GM12892 (cell line): Measurements from ENCODE around the gene PSMA4. TPM values are rescaled to one million over a fixed set of nuclear protein-coding genes. Genes with fewer than 3 reads are reported as not detected.
A peak's percentile ranks its signal among the peaks of the same experiment; 100 is the strongest.
"Not testable (repeated sequence)": the region's sequence is repeated elsewhere in the genome, so short reads cannot be mapped to it uniquely, and the experiment has no call there.

ENCODE experiments used
- DNase-seq: peaks from one replicate; pipeline ENCODE4 v3.0.0; 2011; ENCODE audit not compliant: insufficient read length
- FAIRE-seq: peaks from 2 replicates; lab custom pipeline; 2011; peaks lifted over from hg19 to GRCh38; lab: Jason Lieb, UNC
- POLR2A ChIP-seq: IDR thresholded peaks from 2 replicates; pipeline ENCODE4 v1.6.1; 2011; ENCODE audit warnings: low read depth, low read length, control low read depth
- POLR2AphosphoS5 ChIP-seq: IDR thresholded peaks from 2 replicates; pipeline ENCODE4 v1.6.1; 2011; ENCODE audit warnings: low read depth, low read length, control low read depth
- TAF1 ChIP-seq: IDR thresholded peaks from 2 replicates; pipeline ENCODE4 v1.6.1; 2011; ENCODE audit warnings: low read depth, mild to moderate bottlenecking, control low read depth, low read length, borderline replicate concordance
- polyA plus RNA-seq: library from polyadenylated mRNA; unstranded; fragments of >200 nt; gene quantifications from one replicate; pipeline ENCODE4 v1.2.1, GENCODE V29; 2012; ENCODE audit warnings: missing spikeins, inconsistent platforms; ENCODE audit not compliant: missing spikeins

Gene PSMA4
- 383 TPM for polyA plus RNA-seq

- TF ChIP-seq POLR2A (peak; percentile 88), TAF1 (peak; percentile 70; the same call in 1 of the 2 replicates), POLR2AphosphoS5 (peak; percentile 93)
- FAIRE-seq (peak; percentile 96), DNase-seq (peak; percentile 88)
Measured at GRCh38 chr15:78540141-78540870, at the start of gene PSMA4. Gene PSMA4 (plus strand): TSS chr15:78540444. CDS start chr15:78541928, 1,484 bp downstream.

- no peak for DNase-seq
- FAIRE-seq: no peak
- TF ChIP-seq POLR2A: no peak
- TF ChIP-seq POLR2AphosphoS5: no peak
- TF ChIP-seq TAF1: no peak
Measured at GRCh38 chr15:78492872-78493271, 47.4 kb upstream of the PSMA4 start.

DNA sequence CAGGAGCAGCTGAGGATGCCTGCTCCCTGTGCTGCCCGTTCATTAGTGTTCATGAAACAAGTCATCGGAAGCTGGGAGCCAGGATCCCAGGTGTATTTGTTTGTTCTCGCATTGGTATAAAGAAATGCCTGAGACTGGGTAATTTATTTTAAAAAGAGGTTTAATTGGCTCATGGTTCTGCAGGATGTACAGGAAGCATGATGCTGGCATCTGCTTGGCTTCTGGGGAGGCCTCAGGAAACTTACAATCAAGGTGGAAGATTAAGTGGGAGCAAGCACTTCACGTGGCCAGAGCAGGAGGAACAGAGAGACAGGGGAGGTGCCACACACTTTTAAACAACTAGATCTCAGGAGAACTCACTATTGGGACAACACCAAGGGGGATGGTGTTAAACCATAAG, 38.4 kb upstream of the PSMA4 start:
- TF ChIP-seq TAF1: no peak
- TF ChIP-seq POLR2AphosphoS5: no peak
- TF ChIP-seq POLR2A: no peak
- FAIRE-seq (no peak), DNase-seq (no peak)

- FAIRE-seq (no peak), DNase-seq (no peak)
- TF ChIP-seq POLR2AphosphoS5 (no peak), POLR2A (no peak), TAF1 (no peak)
Measured at GRCh38 chr15:78502641-78503040, 37.6 kb upstream of the PSMA4 start.

GRCh38 chr15:78506971-78507830, 33.0 kb upstream of the PSMA4 start, which contains the start of gene HYKK:
Gene HYKK (plus strand): TSS chr15:78507577. CDS start chr15:78513089, 5,512 bp downstream.
- FAIRE-seq (peak; percentile 88), DNase-seq (peak; percentile 81)
- TF ChIP-seq TAF1 (no peak), POLR2A (no peak; the same call in 1 of the 2 replicates), POLR2AphosphoS5 (no peak)

GRCh38 chr15:78507831-78508160, 32.4 kb upstream of the PSMA4 start:
- peak; percentile 33 for FAIRE-seq
- no peak for DNase-seq
- no peak for TF ChIP-seq TAF1

GRCh38 chr15:78508272-78508671, 32.0 kb upstream of the PSMA4 start:
- TF ChIP-seq POLR2A (no peak), POLR2AphosphoS5 (no peak), TAF1 (no peak)
- FAIRE-seq (no peak), DNase-seq (no peak)

DNA sequence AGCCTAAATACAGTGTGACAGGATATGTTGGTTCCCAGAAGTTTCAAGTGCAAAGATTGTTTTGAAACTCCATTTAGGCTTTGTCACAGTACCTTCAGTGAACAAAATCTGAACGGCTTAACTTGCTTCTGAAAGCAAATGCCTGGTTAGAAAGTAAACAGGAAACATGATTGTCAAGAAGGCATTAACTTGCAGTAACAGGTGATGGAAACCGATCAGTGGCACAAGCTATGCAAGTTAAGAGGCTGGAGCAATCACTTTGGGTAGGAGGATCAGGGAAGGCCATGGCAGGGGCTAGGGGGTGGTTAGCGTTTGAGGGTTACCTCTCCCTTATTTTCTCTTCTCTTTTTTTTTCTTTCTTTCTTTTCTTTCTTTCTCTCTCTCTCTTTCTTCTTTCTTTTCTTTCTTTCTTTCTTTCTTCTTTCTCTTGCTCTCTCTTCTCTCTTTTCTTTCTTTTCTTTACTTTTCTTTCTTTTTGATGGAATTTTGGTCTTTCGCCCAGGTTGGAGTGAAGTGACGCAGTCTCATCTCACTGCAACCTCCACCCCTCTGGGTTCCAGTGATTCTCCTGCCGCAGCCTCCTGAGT, 30.4 kb upstream of the PSMA4 start:
- DNase-seq (no peak), FAIRE-seq (no peak)
- no peak for TF ChIP-seq TAF1
- no peak for TF ChIP-seq POLR2A
- no peak for TF ChIP-seq POLR2AphosphoS5

GRCh38 chr15:78520035-78520434, 20.2 kb upstream of the PSMA4 start:
- not testable (repeated sequence) for FAIRE-seq, DNase-seq

DNA sequence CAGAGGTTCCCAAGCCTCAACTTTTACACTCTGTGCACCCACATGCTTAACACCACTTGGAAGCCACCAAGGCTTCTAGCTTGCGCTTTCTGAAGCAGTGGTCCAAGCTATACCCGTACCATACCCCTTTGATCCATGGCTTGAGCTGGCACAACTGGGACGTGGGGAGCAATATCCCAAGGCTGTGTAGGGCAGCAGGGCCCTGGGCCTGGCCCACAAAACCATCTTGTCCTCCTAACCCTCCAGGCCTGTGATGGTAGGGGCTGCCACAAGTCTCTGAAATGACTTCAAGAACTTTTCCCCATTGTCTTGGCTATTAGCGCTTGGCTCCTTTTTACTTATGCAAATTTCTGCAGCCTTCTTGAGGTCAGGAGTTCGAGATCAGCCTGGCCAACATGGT, 16.0 kb upstream of the PSMA4 start:
- DNase-seq (no peak), FAIRE-seq (no peak)
- TF ChIP-seq POLR2A (no peak), POLR2AphosphoS5 (no peak), TAF1 (no peak)

GRCh38 chr15:78527325-78527724, 12.9 kb upstream of the PSMA4 start:
- DNase-seq (no peak), FAIRE-seq (no peak)
- TF ChIP-seq POLR2AphosphoS5 (no peak), TAF1 (no peak), POLR2A (no peak)

DNA sequence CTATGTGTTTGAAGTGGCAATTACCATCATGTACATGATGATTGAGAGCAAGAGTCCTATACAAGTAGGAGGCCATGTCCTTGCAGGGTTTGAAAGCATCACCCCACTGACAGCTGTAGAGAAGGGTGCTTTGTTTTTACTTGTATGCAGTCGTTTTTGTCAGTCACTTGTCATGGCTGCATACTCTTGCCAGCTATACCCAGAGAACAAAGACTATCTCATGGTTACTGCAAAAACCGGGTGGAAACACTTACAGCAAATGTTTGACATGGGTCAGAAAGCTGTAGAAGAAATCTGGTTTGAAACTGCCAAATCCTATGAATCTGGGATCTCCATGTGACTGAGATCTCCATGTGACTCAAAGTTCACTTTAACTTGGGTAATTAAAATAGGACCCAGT, 6.9 kb upstream of the PSMA4 start:
- DNase-seq (no peak), FAIRE-seq (no peak)
- TF ChIP-seq POLR2AphosphoS5 (no peak), TAF1 (no peak), POLR2A (no peak)
